Stimulated activated naive CD8-positive, alpha-beta T cell treated with anti-CD3 and anti-CD28 coated beads, Interleukin-15, Interleukin-2, amounts not matched to agents 100 ng/mL and 50 ng/mL, for 24 hours (primary cell): ENCODE results near the gene BCL7A.
A peak's percentile ranks its signal among the peaks of the same experiment; 100 is the strongest.

Experiments
- H3K27ac Mint-ChIP-seq: one replicate; pipeline ENCODE4 v1.8.0; 2021; ENCODE audit warnings: mild to moderate bottlenecking, mixed read lengths
- H3K27me3 Mint-ChIP-seq: one replicate; pipeline ENCODE4 v1.8.0; 2021; ENCODE audit warnings: mixed read lengths
- H3K36me3 Mint-ChIP-seq: one replicate; pipeline ENCODE4 v1.8.0; 2021; ENCODE audit warnings: low read depth, mixed read lengths
- H3K4me1 Mint-ChIP-seq: one replicate; pipeline ENCODE4 v1.8.0; 2021; ENCODE audit warnings: low read depth, mixed read lengths
- H3K4me3 Mint-ChIP-seq: one replicate; pipeline ENCODE4 v1.8.0; 2021; ENCODE audit warnings: mild to moderate bottlenecking, mixed read lengths
- H3K9me3 Mint-ChIP-seq: one replicate; pipeline ENCODE4 v1.8.0; 2021; ENCODE audit warnings: mixed read lengths

Gene BCL7A

GRCh38 chr12:122081697-122082221 is 60.1 kb downstream of the BCL7A start:
- Mint-ChIP-seq H3K4me1 (peaks cover 81% of the 10 kb centered on the region), H3K36me3 (peaks cover 20% of the 10 kb centered on the region), H3K4me3 (peak overlapping the region; percentile 95), H3K27me3 (no peaks in the 10 kb centered on the region), H3K27ac (peak overlapping the region; percentile 93), H3K9me3 (no peaks in the 10 kb centered on the region)

DNA sequence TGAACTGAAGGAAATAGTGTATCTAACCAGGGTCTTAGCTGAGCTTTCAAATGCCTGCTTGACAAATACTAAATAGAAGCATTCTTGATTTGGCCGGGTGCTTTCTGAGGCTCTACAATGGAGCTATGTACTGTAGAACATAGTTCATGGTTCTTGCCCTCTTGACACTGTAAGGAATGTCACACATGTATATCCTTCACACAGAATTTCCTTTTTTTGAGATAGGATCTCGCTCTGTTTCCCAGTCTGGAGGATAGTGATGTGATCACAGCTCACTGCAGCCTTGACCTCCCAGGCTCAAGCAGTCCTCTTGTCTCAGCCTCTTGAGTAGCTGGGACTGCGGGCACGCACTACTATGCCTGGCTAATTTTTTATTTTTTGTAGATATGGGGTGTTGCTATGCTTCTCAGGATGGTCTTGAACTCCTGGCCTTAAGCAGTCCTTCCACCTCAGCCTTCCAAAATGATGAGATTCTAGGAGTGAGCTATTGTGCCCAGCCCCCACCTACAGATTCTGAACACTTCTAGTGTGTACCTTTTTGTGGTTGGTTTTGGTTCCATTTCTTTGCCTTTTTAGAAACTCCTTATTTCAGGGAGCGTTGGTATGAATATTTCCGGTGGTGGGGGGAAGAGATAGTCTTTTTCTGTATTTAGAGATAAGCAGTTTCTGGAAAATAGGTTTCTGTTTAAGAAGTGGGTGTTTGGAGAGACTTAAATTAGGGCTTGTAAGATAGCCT is 61.1 kb downstream of the BCL7A start:
- no peaks in the 10 kb centered on the region for H3K27me3 Mint-ChIP-seq
- H3K9me3 Mint-ChIP-seq = no peaks in the 10 kb centered on the region
- H3K27ac Mint-ChIP-seq = peak overlapping the region; percentile 73
- H3K36me3 Mint-ChIP-seq = peaks cover 30% of the 10 kb centered on the region
- peak overlapping the region; percentile 95 for H3K4me3 Mint-ChIP-seq
- peaks cover 84% of the 10 kb centered on the region for H3K4me1 Mint-ChIP-seq

- Mint-ChIP-seq H3K27ac (no peak overlapping the region), H3K36me3 (peaks cover 30% of the 10 kb centered on the region), H3K27me3 (no peaks in the 10 kb centered on the region)
These were observed 63.2 kb downstream of the BCL7A start for GRCh38 chr12:122084857-122085405.

GRCh38 chr12:122085591-122085990 is 63.9 kb downstream of the BCL7A start:
- Mint-ChIP-seq H3K9me3 (no peaks in the 10 kb centered on the region), H3K4me3 (peak overlapping the region; percentile 64), H3K27ac (peak overlapping the region; percentile 45), H3K27me3 (no peaks in the 10 kb centered on the region), H3K4me1 (peaks cover 82% of the 10 kb centered on the region), H3K36me3 (peaks cover 32% of the 10 kb centered on the region)

More at GRCh38 chr12:122084857-122085405, 63.2 kb downstream of the BCL7A start:
- peaks cover 88% of the 10 kb centered on the region for H3K4me1 Mint-ChIP-seq
- H3K4me3 Mint-ChIP-seq = peak overlapping the region; percentile 20
- no peaks in the 10 kb centered on the region for H3K9me3 Mint-ChIP-seq

GRCh38 chr12:122086116-122086515 is 64.4 kb downstream of the BCL7A start:
- H3K4me3 Mint-ChIP-seq = peak overlapping the region; percentile 64
- H3K27ac Mint-ChIP-seq = peak overlapping the region; percentile 45
- H3K36me3 Mint-ChIP-seq = peaks cover 34% of the 10 kb centered on the region
- H3K27me3 Mint-ChIP-seq = no peaks in the 10 kb centered on the region
- no peaks in the 10 kb centered on the region for H3K9me3 Mint-ChIP-seq
- peaks cover 76% of the 10 kb centered on the region for H3K4me1 Mint-ChIP-seq

- Mint-ChIP-seq H3K27ac (peak overlapping the region; percentile 45), H3K27me3 (no peaks in the 10 kb centered on the region), H3K9me3 (no peaks in the 10 kb centered on the region), H3K4me3 (peak overlapping the region; percentile 64), H3K36me3 (peaks cover 39% of the 10 kb centered on the region), H3K4me1 (peaks cover 70% of the 10 kb centered on the region)
These were observed 65.1 kb downstream of the BCL7A start for GRCh38 chr12:122086641-122087285.

DNA sequence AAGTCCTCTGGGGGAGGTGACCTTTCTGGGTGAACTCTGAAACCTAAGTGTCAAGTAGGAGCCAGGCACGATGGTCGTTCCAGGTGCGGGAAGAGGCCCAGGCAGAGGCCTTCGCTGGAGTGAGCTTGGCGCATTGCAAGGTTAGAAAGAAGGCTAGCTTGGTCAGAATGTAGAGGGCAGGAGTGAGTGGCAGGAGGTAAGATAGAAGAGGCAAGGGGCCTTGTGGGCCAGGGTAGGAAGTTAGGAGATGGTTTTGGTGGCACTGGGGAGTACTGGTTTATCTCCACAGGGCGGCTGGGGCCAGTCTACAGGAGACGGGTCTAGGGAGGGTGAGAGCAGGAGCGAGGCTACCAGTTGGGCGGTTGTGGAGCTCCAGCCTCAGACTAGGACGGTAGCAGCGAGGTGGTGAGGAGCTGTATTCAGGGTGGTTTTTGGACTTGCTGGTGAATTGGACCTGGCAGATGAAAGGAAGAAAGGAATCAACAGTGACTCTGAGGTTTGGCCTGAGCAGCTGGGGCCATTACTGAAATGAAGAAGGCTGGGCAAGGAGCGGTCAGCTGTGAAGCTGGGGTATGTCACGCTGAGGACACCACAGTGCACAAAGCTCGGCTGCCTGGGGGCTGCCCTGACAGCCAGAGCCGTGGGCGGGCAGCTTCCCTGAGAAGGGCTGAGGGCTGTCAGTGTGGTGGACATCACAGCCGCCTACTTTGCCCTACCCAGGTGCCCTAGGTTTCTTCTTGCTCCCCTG is 65.9 kb downstream of the BCL7A start:
- peaks cover 42% of the 10 kb centered on the region for H3K36me3 Mint-ChIP-seq
- H3K4me3 Mint-ChIP-seq = peak overlapping the region; percentile 2
- H3K27ac Mint-ChIP-seq = peak overlapping the region; percentile 45
- H3K4me1 Mint-ChIP-seq = peaks cover 62% of the 10 kb centered on the region
- H3K9me3 Mint-ChIP-seq = no peaks in the 10 kb centered on the region
- H3K27me3 Mint-ChIP-seq = no peaks in the 10 kb centered on the region

GRCh38 chr12:122088179-122088810 is 66.6 kb downstream of the BCL7A start:
- H3K4me3 Mint-ChIP-seq = no peak overlapping the region
- peaks cover 42% of the 10 kb centered on the region for H3K36me3 Mint-ChIP-seq
- no peaks in the 10 kb centered on the region for H3K9me3 Mint-ChIP-seq
- H3K27me3 Mint-ChIP-seq = no peaks in the 10 kb centered on the region
- H3K27ac Mint-ChIP-seq = no peak overlapping the region
- peaks cover 55% of the 10 kb centered on the region for H3K4me1 Mint-ChIP-seq

DNA sequence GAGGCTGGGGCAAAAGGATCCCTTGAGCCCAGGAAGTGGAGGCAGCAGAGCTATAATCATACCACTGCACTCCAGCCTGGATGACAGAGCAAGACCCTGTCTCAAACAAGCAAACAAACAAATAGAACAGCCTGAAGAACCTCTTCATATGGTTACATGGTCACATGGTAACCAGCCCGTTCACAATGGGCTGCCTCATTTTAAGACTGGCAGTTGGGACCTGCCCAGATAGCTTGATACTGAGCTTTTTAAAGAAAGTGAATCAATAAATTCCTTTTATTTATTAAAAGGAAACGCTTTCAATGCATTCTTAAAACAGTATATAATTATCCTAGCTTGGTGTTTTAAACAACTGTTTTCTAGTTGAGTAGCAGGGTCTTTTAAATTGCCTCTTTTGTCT is 67.4 kb downstream of the BCL7A start:
- H3K9me3 Mint-ChIP-seq = no peaks in the 10 kb centered on the region
- H3K4me1 Mint-ChIP-seq = peaks cover 47% of the 10 kb centered on the region
- H3K36me3 Mint-ChIP-seq = peaks cover 37% of the 10 kb centered on the region
- H3K27ac Mint-ChIP-seq = peak overlapping the region; percentile 72
- H3K4me3 Mint-ChIP-seq = no peak overlapping the region
- H3K27me3 Mint-ChIP-seq = no peaks in the 10 kb centered on the region

- no peaks in the 10 kb centered on the region for H3K27me3 Mint-ChIP-seq
- peak overlapping the region; percentile 14 for H3K27ac Mint-ChIP-seq
- peaks cover 28% of the 10 kb centered on the region for H3K4me1 Mint-ChIP-seq
- no peaks in the 10 kb centered on the region for H3K9me3 Mint-ChIP-seq
- no peak overlapping the region for H3K4me3 Mint-ChIP-seq
- peaks cover 29% of the 10 kb centered on the region for H3K36me3 Mint-ChIP-seq
These were observed 69.3 kb downstream of the BCL7A start for GRCh38 chr12:122090759-122091515.

GRCh38 chr12:122093098-122093883 is 71.6 kb downstream of the BCL7A start:
- Mint-ChIP-seq H3K27ac (no peak overlapping the region), H3K36me3 (peaks cover 13% of the 10 kb centered on the region), H3K4me3 (no peak overlapping the region)

DNA sequence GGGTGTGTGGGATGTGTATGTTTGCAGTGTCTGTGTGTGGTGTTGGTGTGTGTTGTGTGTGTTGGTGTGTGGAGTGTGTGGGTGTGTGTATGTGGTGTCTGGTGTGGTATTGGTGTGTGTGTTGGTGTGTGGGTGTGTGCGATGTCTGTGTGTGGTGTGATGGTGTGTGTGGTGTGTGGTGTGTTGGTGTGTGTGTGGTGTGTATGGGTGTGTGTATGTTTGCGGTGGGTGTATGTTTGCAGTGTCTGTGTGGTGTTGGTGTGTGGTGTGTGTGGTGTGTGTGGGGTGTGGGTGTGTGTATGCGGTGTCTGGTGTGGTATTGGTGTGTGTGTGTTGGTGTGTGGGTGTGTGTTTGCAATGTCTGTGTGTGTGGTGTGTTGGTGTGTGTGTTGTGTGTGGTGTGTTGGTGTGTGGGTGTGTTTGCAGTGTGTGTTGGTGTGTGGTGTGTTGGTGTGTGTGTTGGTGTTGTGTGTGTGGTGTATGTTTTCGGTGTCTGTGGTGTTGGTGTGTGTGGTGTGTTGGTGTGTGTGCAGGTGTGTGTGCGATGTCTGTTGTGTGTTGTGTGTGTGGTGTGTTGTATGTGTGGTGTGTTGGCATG is 72.6 kb downstream of the BCL7A start:
- no peak overlapping the region for H3K4me3 Mint-ChIP-seq
- no peak overlapping the region for H3K27ac Mint-ChIP-seq
- peaks cover 13% of the 10 kb centered on the region for H3K36me3 Mint-ChIP-seq
- peaks cover 31% of the 10 kb centered on the region for H3K4me1 Mint-ChIP-seq
- H3K9me3 Mint-ChIP-seq = no peaks in the 10 kb centered on the region
- no peaks in the 10 kb centered on the region for H3K27me3 Mint-ChIP-seq

More at GRCh38 chr12:122093098-122093883, 71.6 kb downstream of the BCL7A start:
- peaks cover 27% of the 10 kb centered on the region for H3K4me1 Mint-ChIP-seq
- H3K27me3 Mint-ChIP-seq = no peaks in the 10 kb centered on the region
- H3K9me3 Mint-ChIP-seq = no peaks in the 10 kb centered on the region
